ENCODE measurements around the gene SORCS3. TPM values are rescaled to one million over a fixed set of nuclear protein-coding genes. Genes with fewer than 3 reads are reported as not detected.

SORCS3 gene
- total RNA-seq, 1 donor from 2014 or later, result not detected

GRCh38 chr10:104731192-104731591 lies 90.1 kb downstream of the SORCS3 start:
- DNase-seq (ENCODE audit: low spot score), result no peak
- intact Hi-C loops (cut with micrococcal nuclease), result no loop called here
- Mint-ChIP-seq H3K9me3 (no peaks in the 10 kb centered on the region), H3K4me1 (ENCODE audit: low read depth) (no peaks in the 10 kb centered on the region), H3K4me3 (ENCODE audit: low read depth) (no peak overlapping the region), H3K27ac (no peak overlapping the region), H3K27me3 (ENCODE audit: low read depth) (peaks cover 4% of the 10 kb centered on the region), H3K36me3 (ENCODE audit: low read depth) (no peaks in the 10 kb centered on the region)

GRCh38 chr10:104732222-104732621 lies 91.1 kb downstream of the SORCS3 start:
- intact Hi-C loops (cut with micrococcal nuclease), result no loop called here
- no peaks in the 10 kb centered on the region for H3K4me1 Mint-ChIP-seq (ENCODE audit: low read depth)
- H3K4me3 Mint-ChIP-seq (ENCODE audit: low read depth), result no peak overlapping the region
- peaks cover 4% of the 10 kb centered on the region for H3K27me3 Mint-ChIP-seq (ENCODE audit: low read depth)
- no peaks in the 10 kb centered on the region for H3K9me3 Mint-ChIP-seq
- no peaks in the 10 kb centered on the region for H3K36me3 Mint-ChIP-seq (ENCODE audit: low read depth)
- H3K27ac Mint-ChIP-seq, result no peak overlapping the region
- DNase-seq (ENCODE audit: low spot score), result no peak

GRCh38 chr10:104734433-104734832 lies 93.3 kb downstream of the SORCS3 start:
- H3K4me1 Mint-ChIP-seq (ENCODE audit: low read depth), result no peaks in the 10 kb centered on the region
- no peak for DNase-seq (ENCODE audit: low spot score)

GRCh38 chr10:104735036-104735756 lies 94.1 kb downstream of the SORCS3 start:
- Mint-ChIP-seq H3K4me3 (ENCODE audit: low read depth) (no peak overlapping the region), H3K27ac (no peak overlapping the region), H3K36me3 (ENCODE audit: low read depth) (no peaks in the 10 kb centered on the region), H3K27me3 (ENCODE audit: low read depth) (peaks cover 4% of the 10 kb centered on the region), H3K4me1 (ENCODE audit: low read depth) (no peaks in the 10 kb centered on the region), H3K9me3 (no peaks in the 10 kb centered on the region)
- intact Hi-C loops (cut with micrococcal nuclease), result no loop called here
- no peak for DNase-seq (ENCODE audit: low spot score)

More at GRCh38 chr10:104734433-104734832, 93.3 kb downstream of the SORCS3 start:
- Mint-ChIP-seq H3K9me3 (no peaks in the 10 kb centered on the region), H3K4me3 (ENCODE audit: low read depth) (no peak overlapping the region), H3K27me3 (ENCODE audit: low read depth) (peaks cover 4% of the 10 kb centered on the region), H3K36me3 (ENCODE audit: low read depth) (no peaks in the 10 kb centered on the region), H3K27ac (no peak overlapping the region)
- intact Hi-C loops (cut with micrococcal nuclease), result no loop called here

- H3K4me1 Mint-ChIP-seq (ENCODE audit: low read depth), result no peaks in the 10 kb centered on the region
- H3K9me3 Mint-ChIP-seq, result no peaks in the 10 kb centered on the region
- H3K27ac Mint-ChIP-seq, result no peak overlapping the region
- no peak for DNase-seq (ENCODE audit: low spot score)
- H3K36me3 Mint-ChIP-seq (ENCODE audit: low read depth), result no peaks in the 10 kb centered on the region
- intact Hi-C loops (cut with micrococcal nuclease), result no loop called here
- no peak overlapping the region for H3K4me3 Mint-ChIP-seq (ENCODE audit: low read depth)
- H3K27me3 Mint-ChIP-seq (ENCODE audit: low read depth), result peaks cover 4% of the 10 kb centered on the region
These were observed 94.8 kb downstream of the SORCS3 start for GRCh38 chr10:104735757-104736391.

- no peak for DNase-seq (ENCODE audit: low spot score)
- no peaks in the 10 kb centered on the region for H3K27me3 Mint-ChIP-seq (ENCODE audit: low read depth)
- no peak overlapping the region for H3K27ac Mint-ChIP-seq
- no peaks in the 10 kb centered on the region for H3K4me1 Mint-ChIP-seq (ENCODE audit: low read depth)
- no peaks in the 10 kb centered on the region for H3K9me3 Mint-ChIP-seq
- H3K36me3 Mint-ChIP-seq (ENCODE audit: low read depth), result no peaks in the 10 kb centered on the region
- H3K4me3 Mint-ChIP-seq (ENCODE audit: low read depth), result no peak overlapping the region
- intact Hi-C loops (cut with micrococcal nuclease), result no loop called here
These were observed 100.0 kb downstream of the SORCS3 start for GRCh38 chr10:104741127-104741526.

- H3K9me3 Mint-ChIP-seq, result no peaks in the 10 kb centered on the region
- H3K27me3 Mint-ChIP-seq (ENCODE audit: low read depth), result no peaks in the 10 kb centered on the region
- intact Hi-C loops (cut with micrococcal nuclease), result no loop called here
- no peak for DNase-seq (ENCODE audit: low spot score)
- no peaks in the 10 kb centered on the region for H3K4me1 Mint-ChIP-seq (ENCODE audit: low read depth)
- H3K4me3 Mint-ChIP-seq (ENCODE audit: low read depth), result no peak overlapping the region
- H3K36me3 Mint-ChIP-seq (ENCODE audit: low read depth), result no peaks in the 10 kb centered on the region
- H3K27ac Mint-ChIP-seq, result no peak overlapping the region
These were observed 103.0 kb downstream of the SORCS3 start for GRCh38 chr10:104744052-104744451.

GRCh38 chr10:104750291-104750690 lies 109.2 kb downstream of the SORCS3 start:
- no peak overlapping the region for H3K4me3 Mint-ChIP-seq (ENCODE audit: low read depth)
- H3K4me1 Mint-ChIP-seq (ENCODE audit: low read depth), result no peaks in the 10 kb centered on the region
- H3K27me3 Mint-ChIP-seq (ENCODE audit: low read depth), result no peaks in the 10 kb centered on the region
- intact Hi-C loops (cut with micrococcal nuclease), result no loop called here
- no peaks in the 10 kb centered on the region for H3K36me3 Mint-ChIP-seq (ENCODE audit: low read depth)
- no peak for DNase-seq (ENCODE audit: low spot score)
- H3K27ac Mint-ChIP-seq, result no peak overlapping the region
- no peaks in the 10 kb centered on the region for H3K9me3 Mint-ChIP-seq

- Mint-ChIP-seq H3K36me3 (ENCODE audit: low read depth) (no peaks in the 10 kb centered on the region), H3K27me3 (ENCODE audit: low read depth) (peaks cover 2% of the 10 kb centered on the region), H3K9me3 (no peaks in the 10 kb centered on the region), H3K27ac (no peak overlapping the region), H3K4me1 (ENCODE audit: low read depth) (no peaks in the 10 kb centered on the region), H3K4me3 (ENCODE audit: low read depth) (no peak overlapping the region)
- no peak for DNase-seq (ENCODE audit: low spot score)
- intact Hi-C loops (cut with micrococcal nuclease), result no loop called here
These were observed 121.7 kb downstream of the SORCS3 start for GRCh38 chr10:104762793-104763192.

GRCh38 chr10:104766341-104766740 lies 125.3 kb downstream of the SORCS3 start:
- Mint-ChIP-seq H3K4me3 (ENCODE audit: low read depth) (no peak overlapping the region), H3K4me1 (ENCODE audit: low read depth) (no peaks in the 10 kb centered on the region), H3K27me3 (ENCODE audit: low read depth) (peaks cover 2% of the 10 kb centered on the region), H3K36me3 (ENCODE audit: low read depth) (no peaks in the 10 kb centered on the region), H3K9me3 (no peaks in the 10 kb centered on the region), H3K27ac (no peak overlapping the region)
- intact Hi-C loops (cut with micrococcal nuclease), result no loop called here
- no peak for DNase-seq (ENCODE audit: low spot score)

- Mint-ChIP-seq H3K36me3 (ENCODE audit: low read depth) (no peaks in the 10 kb centered on the region), H3K4me1 (ENCODE audit: low read depth) (no peaks in the 10 kb centered on the region), H3K9me3 (no peaks in the 10 kb centered on the region), H3K27ac (no peak overlapping the region), H3K27me3 (ENCODE audit: low read depth) (peaks cover 2% of the 10 kb centered on the region), H3K4me3 (ENCODE audit: low read depth) (no peak overlapping the region)
- DNase-seq (ENCODE audit: low spot score), result no peak
- intact Hi-C loops (cut with micrococcal nuclease), result no loop called here
These were observed 126.2 kb downstream of the SORCS3 start for GRCh38 chr10:104767282-104767681.

- Mint-ChIP-seq H3K9me3 (no peaks in the 10 kb centered on the region), H3K4me1 (ENCODE audit: low read depth) (no peaks in the 10 kb centered on the region), H3K4me3 (ENCODE audit: low read depth) (no peak overlapping the region), H3K27ac (no peak overlapping the region), H3K36me3 (ENCODE audit: low read depth) (no peaks in the 10 kb centered on the region), H3K27me3 (ENCODE audit: low read depth) (peaks cover 2% of the 10 kb centered on the region)
- DNase-seq (ENCODE audit: low spot score), result no peak
- intact Hi-C loops (cut with micrococcal nuclease), result no loop called here
These were observed 126.7 kb downstream of the SORCS3 start for GRCh38 chr10:104767745-104768144.

- H3K36me3 Mint-ChIP-seq (ENCODE audit: low read depth), result no peaks in the 10 kb centered on the region
- no peaks in the 10 kb centered on the region for H3K9me3 Mint-ChIP-seq
- no peaks in the 10 kb centered on the region for H3K4me1 Mint-ChIP-seq (ENCODE audit: low read depth)
- H3K27ac Mint-ChIP-seq, result no peak overlapping the region
- no peak for DNase-seq (ENCODE audit: low spot score)
- no peak overlapping the region for H3K4me3 Mint-ChIP-seq (ENCODE audit: low read depth)
- no peaks in the 10 kb centered on the region for H3K27me3 Mint-ChIP-seq (ENCODE audit: low read depth)
- intact Hi-C loops (cut with micrococcal nuclease), result no loop called here
These were observed 132.0 kb downstream of the SORCS3 start for GRCh38 chr10:104773105-104773504.
